ENCODE data around the gene NLRP2B.

NLRP2B gene

GRCh38 chrX:57651169-57651919, 28.7 kb downstream of the NLRP2B start:
- Histone ChIP-seq H4K20me1 (ENCODE audit: low read depth, low read length) (no peaks in the 10 kb centered on the region), H3K79me2 (ENCODE audit: insufficient read depth, low read length) (no peaks in the 10 kb centered on the region), H3K9me2 (replicated peaks; ENCODE audit: insufficient read depth, low read length) (no peaks in the 10 kb centered on the region), H3K4me2 (ENCODE audit: low read depth, low read length, poor library complexity, severe bottlenecking) (no peak overlapping the region), H3K36me3 (ENCODE audit: low read length) (no peaks in the 10 kb centered on the region), H3F3A (ENCODE audit: insufficient read depth) (no peaks in the 10 kb centered on the region), H3K4me3 (ENCODE audit: insufficient read depth, low read length, poor library complexity, severe bottlenecking) (no peak overlapping the region), H2AFZ (ENCODE audit: low read depth, low read length, severe bottlenecking) (no peak overlapping the region), H3K9me3 (ENCODE audit: insufficient read depth, low read length) (no peaks in the 10 kb centered on the region), H3K9ac (ENCODE audit: low read length) (no peak overlapping the region), H3K27me3 (ENCODE audit: low read length) (no peaks in the 10 kb centered on the region), H3K27ac (ENCODE audit: low read depth, low read length) (no peak overlapping the region)
- TF ChIP-seq EZH2phosphoT487 (conservative IDR thresholded peaks at IDR 0.05; ENCODE audit: low read length): no peak
- TF ChIP-seq, protein P1, sequence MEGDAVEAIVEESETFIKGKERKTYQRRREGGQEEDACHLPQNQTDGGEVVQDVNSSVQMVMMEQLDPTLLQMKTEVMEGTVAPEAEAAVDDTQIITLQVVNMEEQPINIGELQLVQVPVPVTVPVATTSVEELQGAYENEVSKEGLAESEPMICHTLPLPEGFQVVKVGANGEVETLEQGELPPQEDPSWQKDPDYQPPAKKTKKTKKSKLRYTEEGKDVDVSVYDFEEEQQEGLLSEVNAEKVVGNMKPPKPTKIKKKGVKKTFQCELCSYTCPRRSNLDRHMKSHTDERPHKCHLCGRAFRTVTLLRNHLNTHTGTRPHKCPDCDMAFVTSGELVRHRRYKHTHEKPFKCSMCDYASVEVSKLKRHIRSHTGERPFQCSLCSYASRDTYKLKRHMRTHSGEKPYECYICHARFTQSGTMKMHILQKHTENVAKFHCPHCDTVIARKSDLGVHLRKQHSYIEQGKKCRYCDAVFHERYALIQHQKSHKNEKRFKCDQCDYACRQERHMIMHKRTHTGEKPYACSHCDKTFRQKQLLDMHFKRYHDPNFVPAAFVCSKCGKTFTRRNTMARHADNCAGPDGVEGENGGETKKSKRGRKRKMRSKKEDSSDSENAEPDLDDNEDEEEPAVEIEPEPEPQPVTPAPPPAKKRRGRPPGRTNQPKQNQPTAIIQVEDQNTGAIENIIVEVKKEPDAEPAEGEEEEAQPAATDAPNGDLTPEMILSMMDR (IDR thresholded peaks at IDR 0.05; ENCODE audit: insufficient read depth, low read length, poor library complexity, severe bottlenecking): no peak

DNA sequence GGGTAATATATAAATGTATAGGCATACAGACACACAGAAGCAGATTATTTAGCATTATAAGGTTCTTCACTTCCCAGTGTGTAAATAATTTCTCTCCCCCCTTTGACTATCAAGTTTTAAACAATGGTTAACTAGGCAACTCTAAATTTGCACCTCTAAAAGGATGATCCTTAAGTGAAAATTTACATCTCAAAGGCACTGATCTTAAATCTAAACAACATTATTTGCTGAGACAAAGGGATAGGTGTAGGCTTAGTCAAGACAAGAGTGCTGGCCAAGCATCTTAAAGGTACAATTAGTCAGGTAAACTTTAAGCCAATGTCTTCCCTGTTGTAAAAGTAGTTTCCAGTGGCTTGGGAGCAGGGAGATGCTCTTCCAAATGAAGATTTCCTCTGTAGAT, 33.0 kb downstream of the NLRP2B start:
- Histone ChIP-seq H3K9me2 (replicated peaks; ENCODE audit: insufficient read depth, low read length) (no peaks in the 10 kb centered on the region), H2AFZ (ENCODE audit: low read depth, low read length, severe bottlenecking) (no peak overlapping the region), H3F3A (ENCODE audit: insufficient read depth) (no peaks in the 10 kb centered on the region), H3K79me2 (ENCODE audit: insufficient read depth, low read length) (no peaks in the 10 kb centered on the region), H3K27ac (ENCODE audit: low read depth, low read length) (no peak overlapping the region), H3K27me3 (ENCODE audit: low read length) (no peaks in the 10 kb centered on the region), H3K4me2 (ENCODE audit: low read depth, low read length, poor library complexity, severe bottlenecking) (no peak overlapping the region), H3K36me3 (ENCODE audit: low read length) (no peaks in the 10 kb centered on the region), H3K9me3 (ENCODE audit: insufficient read depth, low read length) (no peaks in the 10 kb centered on the region), H3K9ac (ENCODE audit: low read length) (no peak overlapping the region), H4K20me1 (ENCODE audit: low read depth, low read length) (no peaks in the 10 kb centered on the region), H3K4me3 (ENCODE audit: insufficient read depth, low read length, poor library complexity, severe bottlenecking) (no peak overlapping the region)
- TF ChIP-seq, protein P1 (IDR thresholded peaks at IDR 0.05; ENCODE audit: insufficient read depth, low read length, poor library complexity, severe bottlenecking): no peak

- no peaks in the 10 kb centered on the region for H3K79me2 ChIP-seq (ENCODE audit: insufficient read depth, low read length)
- TF ChIP-seq, protein P1 (IDR thresholded peaks at IDR 0.05; ENCODE audit: insufficient read depth, low read length, poor library complexity, severe bottlenecking): no peak
- no peak for TF ChIP-seq EZH2phosphoT487 (conservative IDR thresholded peaks at IDR 0.05; ENCODE audit: low read length)
- no peaks in the 10 kb centered on the region for H3K9me3 ChIP-seq (ENCODE audit: insufficient read depth, low read length)
- H3F3A ChIP-seq (ENCODE audit: insufficient read depth): no peaks in the 10 kb centered on the region
- H3K27ac ChIP-seq (ENCODE audit: low read depth, low read length): no peak overlapping the region
- no peak overlapping the region for H2AFZ ChIP-seq (ENCODE audit: low read depth, low read length, severe bottlenecking)
- no peak overlapping the region for H3K9ac ChIP-seq (ENCODE audit: low read length)
- H3K9me2 ChIP-seq (replicated peaks; ENCODE audit: insufficient read depth, low read length): no peaks in the 10 kb centered on the region
- H3K4me2 ChIP-seq (ENCODE audit: low read depth, low read length, poor library complexity, severe bottlenecking): no peak overlapping the region
- H3K4me3 ChIP-seq (ENCODE audit: insufficient read depth, low read length, poor library complexity, severe bottlenecking): no peak overlapping the region
- H3K27me3 ChIP-seq (ENCODE audit: low read length): no peaks in the 10 kb centered on the region
- no peaks in the 10 kb centered on the region for H4K20me1 ChIP-seq (ENCODE audit: low read depth, low read length)
- H3K36me3 ChIP-seq (ENCODE audit: low read length): no peaks in the 10 kb centered on the region
Observed at GRCh38 chrX:57643698-57644097, 36.4 kb downstream of the NLRP2B start.
